GM12878 (cell line): ENCODE data around the gene DPM3. TPM values are rescaled to one million over a fixed set of nuclear protein-coding genes. Genes with fewer than 3 reads are reported as not detected.
A peak's percentile ranks its signal among the peaks of the same experiment; 100 is the strongest.

Source experiments
- CEBPB ChIP-seq, 2 experiments: fragments of 150-350 bp in 1 of 2; IDR thresholded peaks; 2 replicates each; pipeline ENCODE4 v1.6.1; 2012 to 2014; ENCODE audit warnings: low read depth in 2 of 2, low read length in 2 of 2, borderline replicate concordance in 1 of 2, inconsistent platforms in 1 of 2
- IKZF1 ChIP-seq: fragments of 450-650 bp; conservative IDR thresholded peaks from 2 replicates; pipeline ENCODE4 v1.6.1; 2017; ENCODE audit warnings: antibody characterized with exemption, mild to moderate bottlenecking
- MTA2 ChIP-seq: fragments of 450-650 bp; IDR thresholded peaks from 2 replicates; pipeline ENCODE4 v1.6.1; 2016; ENCODE audit warnings: low read depth, mild to moderate bottlenecking, moderate library complexity
- PML ChIP-seq: IDR thresholded peaks from 2 replicates; pipeline ENCODE4 v1.6.1; 2012; ENCODE audit warnings: low read length, inconsistent platforms
- SMAD5 ChIP-seq: IDR thresholded peaks from 2 replicates; pipeline ENCODE4 v1.6.1; 2016; ENCODE audit warnings: antibody characterized with exemption, low read depth
- SMARCA5 ChIP-seq: fragments of 450-650 bp; IDR thresholded peaks from 2 replicates; pipeline ENCODE4 v1.6.1; 2017; ENCODE audit warnings: mild to moderate bottlenecking
- SPI1 ChIP-seq: IDR thresholded peaks from 2 replicates; pipeline ENCODE4 v1.6.1; 2011; ENCODE audit warnings: low read depth, mild to moderate bottlenecking, low read length, moderate library complexity, borderline replicate concordance; ENCODE audit not compliant: insufficient read depth
- TBL1XR1 ChIP-seq: IDR thresholded peaks from 2 replicates; pipeline ENCODE4 v1.6.1; 2012; ENCODE audit warnings: low read depth, low read length, improper control_type of control experiment
- TCF12 ChIP-seq: IDR thresholded peaks from 2 replicates; pipeline ENCODE4 v1.6.1; 2011; ENCODE audit warnings: low read depth, mild to moderate bottlenecking, low read length
- polyA plus RNA-seq, 11 experiments: library from polyadenylated mRNA; depleted of rRNA in 4 of 11; unstranded in 6 of 11; stranded (reverse) in 5 of 11; fragments of >200 nt; fragmentation: Nextera tagmentation in 4 of 11; fragmentation: Illumina TruSeq in 1 of 11; extraction: Ambion mirVana in 4 of 11; extraction: Trizol in 1 of 11; gene quantifications; 1 replicate in 1 of 11; 2 replicates in 10 of 11; pipeline versions ENCODE4 v1.2.1 to v1.2.3, GENCODE V29; 2011 to 2016; ENCODE audit warnings: inconsistent platforms in 2 of 11, missing spikeins in 2 of 11, low read depth in 1 of 11
- total RNA-seq, 4 experiments: library from RNA; depleted of rRNA in 3 of 4; stranded (reverse); fragments of >200 nt in 3 of 4; fragmentation: Illumina TruSeq in 1 of 4; extraction: Trizol in 1 of 4; gene quantifications; 2 replicates each; pipeline versions ENCODE4 v1.2.1 to v1.2.3, GENCODE V29; 2013 to 2021
- TF ChIP-seq, protein P1 (sequence below): fragments of 150-350 bp; IDR thresholded peaks from 2 replicates; pipeline ENCODE4 v1.6.1; 2014; ENCODE audit warnings: mild to moderate bottlenecking, low read depth, low read length
- TF ChIP-seq, protein P2 (sequence below): IDR thresholded peaks from 2 replicates; pipeline ENCODE4 v1.6.1; 2012; ENCODE audit warnings: mild to moderate bottlenecking, low read depth, low read length
- TF ChIP-seq, protein P3 (sequence below): IDR thresholded peaks from 2 replicates; pipeline ENCODE4 v1.6.1; 2012; ENCODE audit warnings: low read depth, low read length, improper control_type of control experiment
- TF ChIP-seq, protein P4 (sequence below): fragments of 450-650 bp; IDR thresholded peaks from 2 replicates; pipeline ENCODE4 v1.6.1; 2017; ENCODE audit warnings: antibody characterized with exemption, mild to moderate bottlenecking, moderate library complexity
- TF ChIP-seq, protein P5 (sequence below): fragments of 450-650 bp; IDR thresholded peaks from 2 replicates; pipeline ENCODE4 v1.6.1; 2017; ENCODE audit warnings: mild to moderate bottlenecking, moderate library complexity

The DPM3 gene
- total and polyA plus RNA-seq, 10 of the 15 experiments (the other 5 are each of a cell fraction or from before 2014, with no cell fraction given): 5.9 to 78.7 (median 25.7) TPM

DNA sequence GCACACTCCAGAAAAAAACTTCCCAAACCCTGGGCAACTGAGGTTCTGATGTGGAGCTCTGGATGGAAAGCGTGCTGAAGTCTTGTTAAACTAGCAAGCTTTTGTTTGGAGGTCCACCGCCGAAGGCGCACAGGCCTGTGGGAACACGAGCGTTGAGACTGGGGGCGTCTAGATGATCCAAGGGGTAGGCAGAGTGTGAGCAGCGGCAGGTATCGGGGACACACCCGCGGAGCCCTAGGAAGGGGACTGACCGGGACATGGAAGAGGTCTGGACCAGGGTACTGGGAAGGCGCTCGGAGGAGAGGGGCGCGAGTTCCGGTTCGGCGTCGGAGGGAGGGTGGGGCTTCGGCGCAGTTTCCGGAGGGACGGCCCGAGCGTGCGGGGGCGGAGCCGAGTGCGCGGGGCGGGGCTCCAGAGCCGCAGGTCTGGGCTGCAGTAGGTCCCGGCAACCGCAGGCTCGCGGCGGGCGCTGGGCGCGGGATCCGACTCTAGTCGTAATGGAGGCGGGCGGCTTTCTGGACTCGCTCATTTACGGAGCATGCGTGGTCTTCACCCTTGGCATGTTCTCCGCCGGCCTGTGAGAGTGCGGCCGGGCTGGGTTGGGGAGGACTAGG is 4.8 kb downstream of the DPM3 start, which contains the start of gene SLC50A1 (continued):
- TF ChIP-seq SMAD5 (peak; percentile 70; the same call in 1 of the 2 replicates), TCF12 (no peak), SMARCA5 (peak; percentile 19; the same call in 1 of the 2 replicates), IKZF1 (0 out of 2 replicates have a peak, but pooled peaks have one; percentile 56), PML (peak; percentile 94), SPI1 (no peak), CEBPB (IDR thresholded peaks at IDR 0.05; ENCODE audit: borderline replicate concordance in 1 of 2, low read depth in 2 of 2, low read length in 2 of 2) (no peak), TBL1XR1 (no peak), MTA2 (peak; percentile 20; the same call in 1 of the 2 replicates)
- TF ChIP-seq, protein P1, sequence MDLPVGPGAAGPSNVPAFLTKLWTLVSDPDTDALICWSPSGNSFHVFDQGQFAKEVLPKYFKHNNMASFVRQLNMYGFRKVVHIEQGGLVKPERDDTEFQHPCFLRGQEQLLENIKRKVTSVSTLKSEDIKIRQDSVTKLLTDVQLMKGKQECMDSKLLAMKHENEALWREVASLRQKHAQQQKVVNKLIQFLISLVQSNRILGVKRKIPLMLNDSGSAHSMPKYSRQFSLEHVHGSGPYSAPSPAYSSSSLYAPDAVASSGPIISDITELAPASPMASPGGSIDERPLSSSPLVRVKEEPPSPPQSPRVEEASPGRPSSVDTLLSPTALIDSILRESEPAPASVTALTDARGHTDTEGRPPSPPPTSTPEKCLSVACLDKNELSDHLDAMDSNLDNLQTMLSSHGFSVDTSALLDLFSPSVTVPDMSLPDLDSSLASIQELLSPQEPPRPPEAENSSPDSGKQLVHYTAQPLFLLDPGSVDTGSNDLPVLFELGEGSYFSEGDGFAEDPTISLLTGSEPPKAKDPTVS: no peak
- TF ChIP-seq, protein P2, sequence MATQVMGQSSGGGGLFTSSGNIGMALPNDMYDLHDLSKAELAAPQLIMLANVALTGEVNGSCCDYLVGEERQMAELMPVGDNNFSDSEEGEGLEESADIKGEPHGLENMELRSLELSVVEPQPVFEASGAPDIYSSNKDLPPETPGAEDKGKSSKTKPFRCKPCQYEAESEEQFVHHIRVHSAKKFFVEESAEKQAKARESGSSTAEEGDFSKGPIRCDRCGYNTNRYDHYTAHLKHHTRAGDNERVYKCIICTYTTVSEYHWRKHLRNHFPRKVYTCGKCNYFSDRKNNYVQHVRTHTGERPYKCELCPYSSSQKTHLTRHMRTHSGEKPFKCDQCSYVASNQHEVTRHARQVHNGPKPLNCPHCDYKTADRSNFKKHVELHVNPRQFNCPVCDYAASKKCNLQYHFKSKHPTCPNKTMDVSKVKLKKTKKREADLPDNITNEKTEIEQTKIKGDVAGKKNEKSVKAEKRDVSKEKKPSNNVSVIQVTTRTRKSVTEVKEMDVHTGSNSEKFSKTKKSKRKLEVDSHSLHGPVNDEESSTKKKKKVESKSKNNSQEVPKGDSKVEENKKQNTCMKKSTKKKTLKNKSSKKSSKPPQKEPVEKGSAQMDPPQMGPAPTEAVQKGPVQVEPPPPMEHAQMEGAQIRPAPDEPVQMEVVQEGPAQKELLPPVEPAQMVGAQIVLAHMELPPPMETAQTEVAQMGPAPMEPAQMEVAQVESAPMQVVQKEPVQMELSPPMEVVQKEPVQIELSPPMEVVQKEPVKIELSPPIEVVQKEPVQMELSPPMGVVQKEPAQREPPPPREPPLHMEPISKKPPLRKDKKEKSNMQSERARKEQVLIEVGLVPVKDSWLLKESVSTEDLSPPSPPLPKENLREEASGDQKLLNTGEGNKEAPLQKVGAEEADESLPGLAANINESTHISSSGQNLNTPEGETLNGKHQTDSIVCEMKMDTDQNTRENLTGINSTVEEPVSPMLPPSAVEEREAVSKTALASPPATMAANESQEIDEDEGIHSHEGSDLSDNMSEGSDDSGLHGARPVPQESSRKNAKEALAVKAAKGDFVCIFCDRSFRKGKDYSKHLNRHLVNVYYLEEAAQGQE: no peak
- TF ChIP-seq, protein P3, sequence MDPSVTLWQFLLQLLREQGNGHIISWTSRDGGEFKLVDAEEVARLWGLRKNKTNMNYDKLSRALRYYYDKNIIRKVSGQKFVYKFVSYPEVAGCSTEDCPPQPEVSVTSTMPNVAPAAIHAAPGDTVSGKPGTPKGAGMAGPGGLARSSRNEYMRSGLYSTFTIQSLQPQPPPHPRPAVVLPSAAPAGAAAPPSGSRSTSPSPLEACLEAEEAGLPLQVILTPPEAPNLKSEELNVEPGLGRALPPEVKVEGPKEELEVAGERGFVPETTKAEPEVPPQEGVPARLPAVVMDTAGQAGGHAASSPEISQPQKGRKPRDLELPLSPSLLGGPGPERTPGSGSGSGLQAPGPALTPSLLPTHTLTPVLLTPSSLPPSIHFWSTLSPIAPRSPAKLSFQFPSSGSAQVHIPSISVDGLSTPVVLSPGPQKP: peak; percentile 77
- TF ChIP-seq, protein P4, sequence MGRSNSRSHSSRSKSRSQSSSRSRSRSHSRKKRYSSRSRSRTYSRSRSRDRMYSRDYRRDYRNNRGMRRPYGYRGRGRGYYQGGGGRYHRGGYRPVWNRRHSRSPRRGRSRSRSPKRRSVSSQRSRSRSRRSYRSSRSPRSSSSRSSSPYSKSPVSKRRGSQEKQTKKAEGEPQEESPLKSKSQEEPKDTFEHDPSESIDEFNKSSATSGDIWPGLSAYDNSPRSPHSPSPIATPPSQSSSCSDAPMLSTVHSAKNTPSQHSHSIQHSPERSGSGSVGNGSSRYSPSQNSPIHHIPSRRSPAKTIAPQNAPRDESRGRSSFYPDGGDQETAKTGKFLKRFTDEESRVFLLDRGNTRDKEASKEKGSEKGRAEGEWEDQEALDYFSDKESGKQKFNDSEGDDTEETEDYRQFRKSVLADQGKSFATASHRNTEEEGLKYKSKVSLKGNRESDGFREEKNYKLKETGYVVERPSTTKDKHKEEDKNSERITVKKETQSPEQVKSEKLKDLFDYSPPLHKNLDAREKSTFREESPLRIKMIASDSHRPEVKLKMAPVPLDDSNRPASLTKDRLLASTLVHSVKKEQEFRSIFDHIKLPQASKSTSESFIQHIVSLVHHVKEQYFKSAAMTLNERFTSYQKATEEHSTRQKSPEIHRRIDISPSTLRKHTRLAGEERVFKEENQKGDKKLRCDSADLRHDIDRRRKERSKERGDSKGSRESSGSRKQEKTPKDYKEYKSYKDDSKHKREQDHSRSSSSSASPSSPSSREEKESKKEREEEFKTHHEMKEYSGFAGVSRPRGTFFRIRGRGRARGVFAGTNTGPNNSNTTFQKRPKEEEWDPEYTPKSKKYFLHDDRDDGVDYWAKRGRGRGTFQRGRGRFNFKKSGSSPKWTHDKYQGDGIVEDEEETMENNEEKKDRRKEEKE: no peak
- TF ChIP-seq, protein P5, sequence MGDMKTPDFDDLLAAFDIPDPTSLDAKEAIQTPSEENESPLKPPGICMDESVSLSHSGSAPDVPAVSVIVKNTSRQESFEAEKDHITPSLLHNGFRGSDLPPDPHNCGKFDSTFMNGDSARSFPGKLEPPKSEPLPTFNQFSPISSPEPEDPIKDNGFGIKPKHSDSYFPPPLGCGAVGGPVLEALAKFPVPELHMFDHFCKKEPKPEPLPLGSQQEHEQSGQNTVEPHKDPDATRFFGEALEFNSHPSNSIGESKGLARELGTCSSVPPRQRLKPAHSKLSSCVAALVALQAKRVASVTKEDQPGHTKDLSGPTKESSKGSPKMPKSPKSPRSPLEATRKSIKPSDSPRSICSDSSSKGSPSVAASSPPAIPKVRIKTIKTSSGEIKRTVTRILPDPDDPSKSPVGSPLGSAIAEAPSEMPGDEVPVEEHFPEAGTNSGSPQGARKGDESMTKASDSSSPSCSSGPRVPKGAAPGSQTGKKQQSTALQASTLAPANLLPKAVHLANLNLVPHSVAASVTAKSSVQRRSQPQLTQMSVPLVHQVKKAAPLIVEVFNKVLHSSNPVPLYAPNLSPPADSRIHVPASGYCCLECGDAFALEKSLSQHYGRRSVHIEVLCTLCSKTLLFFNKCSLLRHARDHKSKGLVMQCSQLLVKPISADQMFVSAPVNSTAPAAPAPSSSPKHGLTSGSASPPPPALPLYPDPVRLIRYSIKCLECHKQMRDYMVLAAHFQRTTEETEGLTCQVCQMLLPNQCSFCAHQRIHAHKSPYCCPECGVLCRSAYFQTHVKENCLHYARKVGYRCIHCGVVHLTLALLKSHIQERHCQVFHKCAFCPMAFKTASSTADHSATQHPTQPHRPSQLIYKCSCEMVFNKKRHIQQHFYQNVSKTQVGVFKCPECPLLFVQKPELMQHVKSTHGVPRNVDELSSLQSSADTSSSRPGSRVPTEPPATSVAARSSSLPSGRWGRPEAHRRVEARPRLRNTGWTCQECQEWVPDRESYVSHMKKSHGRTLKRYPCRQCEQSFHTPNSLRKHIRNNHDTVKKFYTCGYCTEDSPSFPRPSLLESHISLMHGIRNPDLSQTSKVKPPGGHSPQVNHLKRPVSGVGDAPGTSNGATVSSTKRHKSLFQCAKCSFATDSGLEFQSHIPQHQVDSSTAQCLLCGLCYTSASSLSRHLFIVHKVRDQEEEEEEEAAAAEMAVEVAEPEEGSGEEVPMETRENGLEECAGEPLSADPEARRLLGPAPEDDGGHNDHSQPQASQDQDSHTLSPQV: no peak
